Putamen (tissue), 1 donor: ENCODE results near the gene COQ10B.

ENCODE experiments used
- DNase-seq: peaks from one replicate; pipeline ENCODE4 v3.0.0-alpha.2; 2016; ENCODE audit warnings: low spot score

Gene COQ10B

DNA sequence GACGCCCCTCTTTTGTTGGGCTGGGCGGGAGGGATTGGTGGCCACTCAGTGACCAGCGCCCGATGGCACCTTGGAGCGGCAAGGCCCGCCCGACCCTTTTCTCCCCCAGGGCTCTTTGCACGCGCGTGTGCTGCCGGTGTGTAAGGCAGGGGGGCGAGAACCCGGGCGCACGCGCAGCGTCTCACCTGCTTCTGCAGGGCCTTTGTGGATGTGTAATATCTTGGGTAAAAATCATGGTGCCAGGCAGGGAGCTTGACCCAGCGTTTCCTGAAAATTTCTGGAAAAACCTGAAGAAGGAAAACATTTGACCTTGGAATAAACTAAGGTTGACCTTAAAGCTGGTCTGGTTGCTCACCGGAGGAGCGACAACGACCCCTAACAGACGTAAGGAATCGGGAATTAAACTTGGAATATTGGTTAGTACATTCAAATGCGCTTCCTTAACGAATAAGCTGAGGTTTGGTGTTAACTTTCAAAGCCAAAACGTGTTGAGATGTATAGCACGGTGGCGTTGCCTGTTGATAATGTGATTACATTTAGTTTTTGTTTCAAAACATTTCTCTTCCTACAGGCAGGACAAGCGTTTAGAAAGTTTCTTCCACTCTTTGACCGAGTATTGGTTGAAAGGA, 47.3 kb downstream of the COQ10B start:
- DNase-seq, result peak; percentile 29

DNA sequence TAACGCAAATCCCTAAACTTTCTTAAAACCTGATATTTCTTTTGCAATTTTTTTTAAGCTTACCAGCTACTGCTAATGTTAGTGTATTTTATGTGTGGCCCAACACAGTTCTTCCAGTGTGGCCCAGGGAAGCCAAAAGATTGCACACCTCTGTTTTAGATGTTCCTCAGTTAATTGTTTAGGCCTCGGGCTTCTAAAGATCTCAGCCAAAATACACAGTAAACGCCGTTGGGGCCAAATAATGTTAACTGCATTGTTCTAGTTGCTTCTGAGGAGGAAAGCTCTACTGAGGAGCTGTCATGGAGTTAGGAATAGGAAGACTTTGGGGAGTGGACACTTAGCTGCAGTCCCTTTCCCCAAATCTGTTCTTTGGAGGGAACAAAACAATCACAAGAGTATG, 48.8 kb downstream of the COQ10B start:
- no peak for DNase-seq

DNA sequence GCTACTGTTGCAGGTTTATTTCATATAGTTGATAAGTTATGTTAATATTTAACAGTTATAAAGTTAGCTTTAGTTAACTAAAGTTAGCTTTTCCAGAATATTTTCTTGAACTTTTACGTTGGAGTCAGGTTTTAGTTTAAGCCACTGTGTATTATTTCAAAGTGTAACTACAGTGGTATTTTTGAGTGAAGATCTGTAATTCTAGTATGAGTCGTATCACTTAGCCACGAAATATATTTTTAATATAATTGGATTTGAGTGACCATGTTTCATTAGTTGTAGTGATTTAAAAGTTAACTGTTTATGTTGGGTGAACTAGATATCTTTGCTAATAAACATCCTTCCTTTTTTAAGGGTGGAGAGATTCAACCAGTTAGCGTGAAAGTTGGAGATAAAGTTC, 49.3 kb downstream of the COQ10B start:
- no peak for DNase-seq

DNA sequence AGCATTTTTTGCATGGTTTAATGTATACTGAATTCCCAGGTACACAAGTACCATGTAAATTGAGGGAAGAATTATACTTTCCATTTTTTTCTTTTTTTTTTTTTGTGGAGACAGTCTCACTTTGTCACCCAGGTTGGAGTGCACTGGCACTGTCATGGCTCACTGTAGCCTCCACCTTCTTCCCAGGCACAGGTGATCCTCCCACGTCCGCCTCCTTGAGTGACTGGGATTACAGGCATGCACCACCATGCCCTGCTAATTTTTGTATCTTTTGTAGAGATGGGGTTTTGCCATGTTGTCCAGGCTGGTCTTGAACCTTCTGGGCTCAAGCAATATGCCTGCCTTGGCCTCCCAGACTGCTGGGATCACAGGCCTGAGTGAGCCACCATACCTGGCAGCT, 50.6 kb downstream of the COQ10B start:
- no peak for DNase-seq

DNA sequence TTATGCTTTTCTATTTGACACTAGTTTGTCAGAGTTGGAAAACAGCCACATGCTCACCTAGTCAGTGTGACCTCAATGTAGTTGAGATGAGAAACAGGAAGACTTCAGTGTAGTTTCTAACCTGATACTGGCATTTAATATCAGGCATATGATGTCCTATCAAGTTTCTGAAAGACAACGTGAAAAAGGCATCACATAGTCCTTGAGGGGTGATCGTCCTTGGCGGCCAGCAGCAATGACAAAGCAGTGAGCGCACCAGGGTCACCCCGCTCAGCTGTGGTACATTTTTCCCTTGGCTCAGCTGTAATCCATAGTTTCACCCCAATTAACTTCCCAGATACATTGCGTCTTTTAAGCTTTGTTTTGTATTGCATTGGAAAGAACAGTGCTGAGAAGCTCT, 51.2 kb downstream of the COQ10B start:
- DNase-seq, result no peak

- DNase-seq, result no peak
Measured at GRCh38 chr2:197506658-197507057, 53.3 kb downstream of the COQ10B start.

DNA sequence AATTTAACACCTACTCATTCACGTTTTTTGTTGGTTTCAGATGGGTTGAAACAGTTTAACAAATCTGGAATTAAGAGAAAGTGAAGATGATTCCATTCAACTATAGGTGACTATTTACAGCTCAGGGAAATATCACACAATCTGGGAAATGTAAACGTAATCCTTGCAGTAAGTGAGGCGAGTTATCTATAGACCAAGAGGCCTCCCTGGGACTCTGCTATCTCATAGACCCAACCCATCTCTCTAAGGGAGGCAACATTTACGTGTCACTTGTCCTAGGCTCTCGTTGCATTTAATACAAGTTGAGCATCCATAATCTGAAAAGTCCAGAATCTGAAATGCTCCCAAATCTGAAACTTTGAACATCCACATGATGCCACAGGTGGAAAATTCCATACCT, 60.6 kb downstream of the COQ10B start:
- DNase-seq, result no peak

- DNase-seq, result no peak
Measured at GRCh38 chr2:197514754-197515153, 61.4 kb downstream of the COQ10B start.

DNA sequence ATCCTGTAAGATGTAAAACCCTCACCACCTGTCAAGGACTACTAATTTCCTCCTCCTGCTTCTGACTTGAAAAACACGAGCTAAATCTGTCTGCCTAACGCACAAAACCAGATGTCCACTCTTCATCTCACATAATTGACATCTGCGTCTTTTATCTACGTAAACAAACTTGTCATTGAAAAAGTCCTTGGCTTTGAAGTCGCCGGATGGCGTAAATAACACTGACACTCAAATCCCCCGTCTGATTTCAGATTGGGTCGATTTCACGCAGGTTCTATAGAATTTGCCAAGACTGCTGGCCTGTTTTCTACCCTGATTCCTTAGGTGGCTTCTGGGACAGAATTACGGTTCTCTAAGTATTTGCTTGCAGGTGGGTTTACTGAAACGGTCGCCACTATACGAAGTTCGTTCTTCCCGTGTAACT, 62.0 kb downstream of the COQ10B start:
- DNase-seq, result no peak

DNA sequence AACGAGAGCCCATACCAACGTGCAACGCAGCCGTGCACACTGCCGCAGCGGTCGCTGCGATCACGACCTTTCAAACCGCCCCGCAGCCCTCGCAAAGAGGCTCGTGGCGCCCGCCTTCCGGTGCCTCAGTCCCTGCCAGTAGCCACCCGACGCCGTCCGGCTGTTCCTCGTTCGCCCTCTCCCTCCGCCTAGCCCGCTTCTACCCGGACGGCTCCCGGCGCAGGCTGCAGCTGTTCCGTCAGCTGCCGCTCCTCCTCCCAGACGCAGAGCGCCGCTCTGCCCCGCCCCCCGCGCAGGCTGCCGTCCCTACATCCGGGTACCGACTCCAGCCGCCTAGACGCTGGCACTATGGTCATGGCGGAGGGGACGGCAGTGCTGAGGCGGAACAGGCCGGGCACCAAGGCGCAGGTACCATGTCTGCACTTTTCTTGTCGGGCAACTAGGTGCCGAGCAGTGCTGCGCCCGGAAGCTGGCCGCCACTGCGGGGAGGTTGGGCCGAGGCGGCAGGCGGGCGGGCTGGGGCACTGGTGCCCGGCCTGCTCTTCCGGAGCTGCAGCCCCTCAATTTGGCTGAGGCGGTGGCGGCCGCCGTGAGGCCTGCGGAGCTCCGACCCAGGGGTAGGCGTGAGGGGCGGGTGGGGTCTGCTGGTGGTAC, 62.5 kb downstream of the COQ10B start, which contains the start of gene MOB4:
TSS of gene MOB4 (plus strand) at position 328 of the 654 bp plus-strand sequence. CDS start at position 349, 21 bp downstream.
- DNase-seq, result peak; percentile 95

- DNase-seq, result no peak
Measured at GRCh38 chr2:197516393-197516761, 63.0 kb downstream of the COQ10B start.

GRCh38 chr2:197517150-197517549, 63.8 kb downstream of the COQ10B start:
- no peak for DNase-seq
